ENCODE data around the gene IL1RN. TPM values are rescaled to one million over a fixed set of nuclear protein-coding genes. Genes with fewer than 3 reads are reported as not detected.
A peak's percentile ranks its signal among the peaks of the same experiment; 100 is the strongest.

Gene IL1RN
- total and polyA plus RNA-seq, 2 of the 13 experiments (the other 11 are each of a cell fraction or from before 2014, with no cell fraction given), result 21.2 to 101 TPM

GRCh38 chr2:113138428-113139322 lies 11.3 kb downstream of the IL1RN start (continued):
- TF ChIP-seq, protein P1, sequence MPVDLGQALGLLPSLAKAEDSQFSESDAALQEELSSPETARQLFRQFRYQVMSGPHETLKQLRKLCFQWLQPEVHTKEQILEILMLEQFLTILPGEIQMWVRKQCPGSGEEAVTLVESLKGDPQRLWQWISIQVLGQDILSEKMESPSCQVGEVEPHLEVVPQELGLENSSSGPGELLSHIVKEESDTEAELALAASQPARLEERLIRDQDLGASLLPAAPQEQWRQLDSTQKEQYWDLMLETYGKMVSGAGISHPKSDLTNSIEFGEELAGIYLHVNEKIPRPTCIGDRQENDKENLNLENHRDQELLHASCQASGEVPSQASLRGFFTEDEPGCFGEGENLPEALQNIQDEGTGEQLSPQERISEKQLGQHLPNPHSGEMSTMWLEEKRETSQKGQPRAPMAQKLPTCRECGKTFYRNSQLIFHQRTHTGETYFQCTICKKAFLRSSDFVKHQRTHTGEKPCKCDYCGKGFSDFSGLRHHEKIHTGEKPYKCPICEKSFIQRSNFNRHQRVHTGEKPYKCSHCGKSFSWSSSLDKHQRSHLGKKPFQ (CRISPR knock-in tag; IDR thresholded peaks at IDR 0.05; ENCODE audit: insufficient replicate concordance), result no peak
- TF ChIP-seq, protein P2, sequence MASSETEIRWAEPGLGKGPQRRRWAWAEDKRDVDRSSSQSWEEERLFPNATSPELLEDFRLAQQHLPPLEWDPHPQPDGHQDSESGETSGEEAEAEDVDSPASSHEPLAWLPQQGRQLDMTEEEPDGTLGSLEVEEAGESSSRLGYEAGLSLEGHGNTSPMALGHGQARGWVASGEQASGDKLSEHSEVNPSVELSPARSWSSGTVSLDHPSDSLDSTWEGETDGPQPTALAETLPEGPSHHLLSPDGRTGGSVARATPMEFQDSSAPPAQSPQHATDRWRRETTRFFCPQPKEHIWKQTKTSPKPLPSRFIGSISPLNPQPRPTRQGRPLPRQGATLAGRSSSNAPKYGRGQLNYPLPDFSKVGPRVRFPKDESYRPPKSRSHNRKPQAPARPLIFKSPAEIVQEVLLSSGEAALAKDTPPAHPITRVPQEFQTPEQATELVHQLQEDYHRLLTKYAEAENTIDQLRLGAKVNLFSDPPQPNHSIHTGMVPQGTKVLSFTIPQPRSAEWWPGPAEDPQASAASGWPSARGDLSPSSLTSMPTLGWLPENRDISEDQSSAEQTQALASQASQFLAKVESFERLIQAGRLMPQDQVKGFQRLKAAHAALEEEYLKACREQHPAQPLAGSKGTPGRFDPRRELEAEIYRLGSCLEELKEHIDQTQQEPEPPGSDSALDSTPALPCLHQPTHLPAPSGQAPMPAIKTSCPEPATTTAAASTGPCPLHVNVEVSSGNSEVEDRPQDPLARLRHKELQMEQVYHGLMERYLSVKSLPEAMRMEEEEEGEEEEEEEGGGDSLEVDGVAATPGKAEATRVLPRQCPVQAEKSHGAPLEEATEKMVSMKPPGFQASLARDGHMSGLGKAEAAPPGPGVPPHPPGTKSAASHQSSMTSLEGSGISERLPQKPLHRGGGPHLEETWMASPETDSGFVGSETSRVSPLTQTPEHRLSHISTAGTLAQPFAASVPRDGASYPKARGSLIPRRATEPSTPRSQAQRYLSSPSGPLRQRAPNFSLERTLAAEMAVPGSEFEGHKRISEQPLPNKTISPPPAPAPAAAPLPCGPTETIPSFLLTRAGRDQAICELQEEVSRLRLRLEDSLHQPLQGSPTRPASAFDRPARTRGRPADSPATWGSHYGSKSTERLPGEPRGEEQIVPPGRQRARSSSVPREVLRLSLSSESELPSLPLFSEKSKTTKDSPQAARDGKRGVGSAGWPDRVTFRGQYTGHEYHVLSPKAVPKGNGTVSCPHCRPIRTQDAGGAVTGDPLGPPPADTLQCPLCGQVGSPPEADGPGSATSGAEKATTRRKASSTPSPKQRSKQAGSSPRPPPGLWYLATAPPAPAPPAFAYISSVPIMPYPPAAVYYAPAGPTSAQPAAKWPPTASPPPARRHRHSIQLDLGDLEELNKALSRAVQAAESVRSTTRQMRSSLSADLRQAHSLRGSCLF (CRISPR knock-in tag; IDR thresholded peaks at IDR 0.05; ENCODE audit: borderline replicate concordance), result no peak
- TF ChIP-seq, protein P3, sequence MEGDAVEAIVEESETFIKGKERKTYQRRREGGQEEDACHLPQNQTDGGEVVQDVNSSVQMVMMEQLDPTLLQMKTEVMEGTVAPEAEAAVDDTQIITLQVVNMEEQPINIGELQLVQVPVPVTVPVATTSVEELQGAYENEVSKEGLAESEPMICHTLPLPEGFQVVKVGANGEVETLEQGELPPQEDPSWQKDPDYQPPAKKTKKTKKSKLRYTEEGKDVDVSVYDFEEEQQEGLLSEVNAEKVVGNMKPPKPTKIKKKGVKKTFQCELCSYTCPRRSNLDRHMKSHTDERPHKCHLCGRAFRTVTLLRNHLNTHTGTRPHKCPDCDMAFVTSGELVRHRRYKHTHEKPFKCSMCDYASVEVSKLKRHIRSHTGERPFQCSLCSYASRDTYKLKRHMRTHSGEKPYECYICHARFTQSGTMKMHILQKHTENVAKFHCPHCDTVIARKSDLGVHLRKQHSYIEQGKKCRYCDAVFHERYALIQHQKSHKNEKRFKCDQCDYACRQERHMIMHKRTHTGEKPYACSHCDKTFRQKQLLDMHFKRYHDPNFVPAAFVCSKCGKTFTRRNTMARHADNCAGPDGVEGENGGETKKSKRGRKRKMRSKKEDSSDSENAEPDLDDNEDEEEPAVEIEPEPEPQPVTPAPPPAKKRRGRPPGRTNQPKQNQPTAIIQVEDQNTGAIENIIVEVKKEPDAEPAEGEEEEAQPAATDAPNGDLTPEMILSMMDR (CRISPR knock-in tag; IDR thresholded peaks at IDR 0.05), result peak; percentile 82
- TF ChIP-seq FOXK2 (IDR thresholded peaks at IDR 0.05) (no peak), ZMYM2 (CRISPR knock-in tag; IDR thresholded peaks at IDR 0.05) (no peak), SRY (CRISPR knock-in tag; IDR thresholded peaks at IDR 0.05) (no peak), NR1H2 (CRISPR knock-in tag; IDR thresholded peaks at IDR 0.05; ENCODE audit: borderline replicate concordance, low read depth) (no peak), ZBTB38 (CRISPR knock-in tag; IDR thresholded peaks at IDR 0.05) (no peak), ZBTB1 (CRISPR knock-in tag; IDR thresholded peaks at IDR 0.05; ENCODE audit: borderline replicate concordance) (no peak), ZNF501 (CRISPR knock-in tag; IDR thresholded peaks at IDR 0.05) (peak; percentile 79), NONO (IDR thresholded peaks at IDR 0.05) (no peak), NONO (CRISPR knock-in tag; conservative IDR thresholded peaks at IDR 0.05) (no peak), ZNF558 (CRISPR knock-in tag; IDR thresholded peaks at IDR 0.05; ENCODE audit: borderline replicate concordance) (0 out of 2 replicates have a peak, but pooled peaks have one; percentile 67), NKX3-1 (CRISPR knock-in tag; IDR thresholded peaks at IDR 0.05) (no peak), POLR2AphosphoS5 (IDR thresholded peaks at IDR 0.05; ENCODE audit: low read depth, low read length) (no peak), PBX3 (CRISPR knock-in tag; IDR thresholded peaks at IDR 0.05; ENCODE audit: borderline replicate concordance) (no peak), ZNF530 (CRISPR knock-in tag; IDR thresholded peaks at IDR 0.05; ENCODE audit: low read depth) (no peak)
- TF ChIP-seq, protein P4, sequence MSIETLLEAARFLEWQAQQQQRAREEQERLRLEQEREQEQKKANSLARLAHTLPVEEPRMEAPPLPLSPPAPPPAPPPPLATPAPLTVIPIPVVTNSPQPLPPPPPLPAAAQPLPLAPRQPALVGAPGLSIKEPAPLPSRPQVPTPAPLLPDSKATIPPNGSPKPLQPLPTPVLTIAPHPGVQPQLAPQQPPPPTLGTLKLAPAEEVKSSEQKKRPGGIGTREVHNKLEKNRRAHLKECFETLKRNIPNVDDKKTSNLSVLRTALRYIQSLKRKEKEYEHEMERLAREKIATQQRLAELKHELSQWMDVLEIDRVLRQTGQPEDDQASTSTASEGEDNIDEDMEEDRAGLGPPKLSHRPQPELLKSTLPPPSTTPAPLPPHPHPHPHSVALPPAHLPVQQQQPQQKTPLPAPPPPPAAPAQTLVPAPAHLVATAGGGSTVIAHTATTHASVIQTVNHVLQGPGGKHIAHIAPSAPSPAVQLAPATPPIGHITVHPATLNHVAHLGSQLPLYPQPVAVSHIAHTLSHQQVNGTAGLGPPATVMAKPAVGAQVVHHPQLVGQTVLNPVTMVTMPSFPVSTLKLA (IDR thresholded peaks at IDR 0.05), result no peak
